ENCODE results near the gene NELL1. TPM values are rescaled to one million over a fixed set of nuclear protein-coding genes. Genes with fewer than 3 reads are reported as not detected.

The NELL1 gene
- total and polyA plus RNA-seq, 2 donors from 2014 or later, result 0.31 to 14.8 TPM

GRCh38 chr11:21564095-21564494 lies 894.7 kb downstream of the NELL1 start:
- TF ChIP-seq, protein P1, sequence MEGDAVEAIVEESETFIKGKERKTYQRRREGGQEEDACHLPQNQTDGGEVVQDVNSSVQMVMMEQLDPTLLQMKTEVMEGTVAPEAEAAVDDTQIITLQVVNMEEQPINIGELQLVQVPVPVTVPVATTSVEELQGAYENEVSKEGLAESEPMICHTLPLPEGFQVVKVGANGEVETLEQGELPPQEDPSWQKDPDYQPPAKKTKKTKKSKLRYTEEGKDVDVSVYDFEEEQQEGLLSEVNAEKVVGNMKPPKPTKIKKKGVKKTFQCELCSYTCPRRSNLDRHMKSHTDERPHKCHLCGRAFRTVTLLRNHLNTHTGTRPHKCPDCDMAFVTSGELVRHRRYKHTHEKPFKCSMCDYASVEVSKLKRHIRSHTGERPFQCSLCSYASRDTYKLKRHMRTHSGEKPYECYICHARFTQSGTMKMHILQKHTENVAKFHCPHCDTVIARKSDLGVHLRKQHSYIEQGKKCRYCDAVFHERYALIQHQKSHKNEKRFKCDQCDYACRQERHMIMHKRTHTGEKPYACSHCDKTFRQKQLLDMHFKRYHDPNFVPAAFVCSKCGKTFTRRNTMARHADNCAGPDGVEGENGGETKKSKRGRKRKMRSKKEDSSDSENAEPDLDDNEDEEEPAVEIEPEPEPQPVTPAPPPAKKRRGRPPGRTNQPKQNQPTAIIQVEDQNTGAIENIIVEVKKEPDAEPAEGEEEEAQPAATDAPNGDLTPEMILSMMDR (IDR thresholded peaks at IDR 0.05; ENCODE audit: borderline replicate concordance, extremely low read depth, insufficient read depth), result no peak
- no peaks in the 10 kb centered on the region for H3K27me3 ChIP-seq (ENCODE audit: control insufficient read depth, insufficient read depth, low read length)
- no peak overlapping the region for H3K9ac ChIP-seq (ENCODE audit: low read length in 3 of 3)
- H3K36me3 ChIP-seq (ENCODE audit: control insufficient read depth in 2 of 3, insufficient read depth in 3 of 3, low read length in 3 of 3), result no peaks in the 10 kb centered on the region
- no peak for FAIRE-seq
- intact Hi-C loops (cut with DNase I), result no loop called here
- no peak overlapping the region for H3K27ac ChIP-seq (ENCODE audit: low read depth in 2 of 2, low read length in 2 of 2)
- H3K4me3 ChIP-seq (ENCODE audit: low read length in 3 of 3), result no peak overlapping the region
- no peak for DNase-seq
- H3K4me1 ChIP-seq (ENCODE audit: control insufficient read depth in 2 of 3, insufficient read depth in 2 of 3, low read depth in 1 of 3, low read length in 3 of 3), result peaks cover 0 to 5% (median 2%) of the 10 kb centered on the region in 3 donors
- no peaks in the 10 kb centered on the region for H3K9me3 ChIP-seq (ENCODE audit: control insufficient read depth in 2 of 3, insufficient read depth in 1 of 3, low read length in 3 of 3)

DNA sequence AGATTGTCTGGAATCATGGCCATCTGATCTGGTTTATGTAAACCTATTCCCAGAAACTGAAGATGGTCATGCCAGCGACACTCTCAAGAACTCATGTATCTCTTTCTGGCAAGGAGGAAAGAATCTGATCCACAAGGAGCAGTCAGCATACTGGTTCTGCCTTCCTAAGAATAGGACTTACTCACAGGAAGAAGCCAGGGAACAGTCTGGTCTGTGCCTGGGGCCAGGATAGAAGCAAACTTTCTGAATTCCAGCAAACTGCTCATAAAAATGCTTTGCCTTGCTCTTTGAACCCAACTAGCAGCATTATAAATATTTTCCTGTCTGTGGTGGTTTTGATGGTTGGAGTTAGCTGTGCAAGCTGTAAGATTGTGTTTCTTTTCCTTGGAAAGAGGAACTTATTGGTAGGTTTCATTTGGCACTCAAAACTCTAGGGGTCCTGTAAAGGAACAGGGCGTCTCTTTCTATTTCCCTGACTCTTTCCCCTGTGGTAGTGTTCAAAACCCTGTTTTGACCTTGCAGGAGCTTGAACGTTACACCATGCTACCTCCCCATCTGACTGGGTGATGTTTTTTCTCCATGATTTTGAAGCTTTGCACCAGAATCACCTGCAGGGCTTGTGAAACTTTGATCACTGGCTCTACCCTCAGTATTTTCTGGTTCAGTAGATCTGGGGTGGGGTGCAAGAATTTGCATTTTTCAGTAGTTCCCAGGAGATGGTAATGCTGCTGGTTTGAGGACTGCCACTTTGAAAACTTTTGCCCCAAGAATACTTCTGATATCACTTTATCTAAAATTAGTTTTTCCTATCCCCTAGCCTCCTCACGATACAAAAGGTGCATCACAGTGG lies 895.7 kb downstream of the NELL1 start:
- TF ChIP-seq, protein P1 (IDR thresholded peaks at IDR 0.05; ENCODE audit: borderline replicate concordance, extremely low read depth, insufficient read depth), result no peak
- FAIRE-seq (no peak), DNase-seq (no peak)
- Histone ChIP-seq H3K9me3 (ENCODE audit: control insufficient read depth in 2 of 3, insufficient read depth in 1 of 3, low read length in 3 of 3) (no peaks in the 10 kb centered on the region), H3K4me1 (ENCODE audit: control insufficient read depth in 2 of 3, insufficient read depth in 2 of 3, low read depth in 1 of 3, low read length in 3 of 3) (peaks cover 0 to 5% (median under 1%) of the 10 kb centered on the region in 3 donors), H3K36me3 (ENCODE audit: control insufficient read depth in 2 of 3, insufficient read depth in 3 of 3, low read length in 3 of 3) (no peaks in the 10 kb centered on the region), H3K27me3 (ENCODE audit: control insufficient read depth, insufficient read depth, low read length) (no peaks in the 10 kb centered on the region), H3K27ac (ENCODE audit: low read depth in 2 of 2, low read length in 2 of 2) (no peak overlapping the region), H3K4me3 (ENCODE audit: low read length in 3 of 3) (no peak overlapping the region), H3K9ac (ENCODE audit: low read length in 3 of 3) (no peak overlapping the region)
- intact Hi-C loops (cut with DNase I), result no loop called here

- intact Hi-C loops (cut with DNase I), result no loop called here
- no peak for FAIRE-seq
- Histone ChIP-seq H3K9ac (ENCODE audit: low read length in 3 of 3) (no peak overlapping the region), H3K4me1 (ENCODE audit: control insufficient read depth in 2 of 3, insufficient read depth in 2 of 3, low read depth in 1 of 3, low read length in 3 of 3) (no peaks in the 10 kb centered on the region), H3K9me3 (ENCODE audit: control insufficient read depth in 2 of 3, insufficient read depth in 1 of 3, low read length in 3 of 3) (no peaks in the 10 kb centered on the region), H3K27ac (ENCODE audit: low read depth in 2 of 2, low read length in 2 of 2) (no peak overlapping the region), H3K27me3 (ENCODE audit: control insufficient read depth, insufficient read depth, low read length) (no peaks in the 10 kb centered on the region), H3K4me3 (ENCODE audit: low read length in 3 of 3) (no peak overlapping the region), H3K36me3 (ENCODE audit: control insufficient read depth in 2 of 3, insufficient read depth in 3 of 3, low read length in 3 of 3) (no peaks in the 10 kb centered on the region)
- no peak for DNase-seq
- TF ChIP-seq, protein P1 (IDR thresholded peaks at IDR 0.05; ENCODE audit: borderline replicate concordance, extremely low read depth, insufficient read depth), result no peak
Measured at GRCh38 chr11:21566521-21567117, 897.2 kb downstream of the NELL1 start.

Measured in kidney (tissue), 14 donors.